HG02973 (cell line): Measurements from ENCODE around the gene ZBTB17.
"Not testable (repeated sequence)": the region's sequence is repeated elsewhere in the genome, so short reads cannot be mapped to it uniquely, and the experiment has no call there.

Source experiments
- ATAC-seq: cut with Tn5 transposase; IDR thresholded peaks from one replicate; pipeline ENCODE4 v1.9.1; 2021; ENCODE audit warnings: moderate library complexity; ENCODE audit not compliant: unreplicated experiment

The ZBTB17 gene

DNA sequence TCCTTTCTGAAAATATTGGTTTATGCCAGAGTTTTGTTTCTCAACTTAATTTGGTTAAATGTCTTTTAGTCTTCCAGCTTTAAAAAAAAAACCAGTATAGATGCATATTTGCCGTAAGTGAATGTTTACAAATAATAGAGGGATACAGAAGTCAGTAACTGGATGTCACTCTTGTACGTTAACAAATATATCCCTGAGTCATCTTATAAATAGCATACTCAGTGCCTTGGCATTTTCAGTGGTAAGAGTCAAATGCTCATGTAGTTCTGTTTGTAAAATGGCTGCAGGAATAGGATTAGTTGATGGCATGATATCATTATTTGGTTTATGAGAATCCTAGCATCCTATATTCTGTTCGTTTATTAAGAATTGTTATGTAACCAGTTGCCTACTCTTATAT, 73.0 kb downstream of the ZBTB17 start:
- no peak for ATAC-seq

- ATAC-seq, result no peak
These were observed 75.1 kb downstream of the ZBTB17 start for GRCh38 chr1:15900662-15901279.

- no peak for ATAC-seq
These were observed 76.6 kb downstream of the ZBTB17 start for GRCh38 chr1:15899266-15899665.

DNA sequence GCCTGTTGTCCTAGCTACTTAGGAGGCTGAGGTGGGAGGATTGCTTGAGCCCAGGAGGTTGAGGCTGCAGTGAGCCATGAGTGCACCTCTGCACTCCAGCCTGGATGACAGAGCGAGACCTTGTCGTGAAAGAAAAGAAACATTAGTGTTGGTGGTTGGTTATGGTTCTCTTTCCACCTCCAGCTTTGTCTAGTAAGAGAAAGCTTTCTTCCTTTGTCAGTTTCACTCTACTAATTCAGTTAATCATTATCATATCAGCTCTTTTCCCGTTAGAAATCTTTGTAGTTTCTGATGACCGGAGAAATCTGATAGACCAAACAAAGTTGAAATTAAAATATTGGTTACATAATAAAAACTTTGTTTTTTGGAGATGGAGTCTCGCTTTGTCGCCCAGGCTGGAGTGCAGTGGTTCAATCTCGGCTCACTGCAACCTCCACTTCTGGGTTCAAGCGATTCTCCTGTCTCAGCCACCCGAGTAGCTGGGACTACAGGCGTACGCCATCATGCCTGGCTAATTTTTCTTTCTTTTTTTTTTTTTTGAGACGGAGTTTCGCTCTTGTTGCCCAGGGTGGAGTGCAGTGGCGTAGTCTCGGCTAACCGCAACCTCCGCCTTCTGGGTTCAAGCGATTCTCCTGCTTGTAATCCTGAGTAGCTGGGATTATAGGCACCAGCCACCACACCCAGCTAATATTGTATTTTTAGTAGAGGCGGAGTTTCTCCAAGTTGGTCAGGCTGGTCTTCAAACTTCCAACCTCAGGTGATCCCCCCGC, 78.9 kb downstream of the ZBTB17 start:
- not testable (repeated sequence) for ATAC-seq

DNA sequence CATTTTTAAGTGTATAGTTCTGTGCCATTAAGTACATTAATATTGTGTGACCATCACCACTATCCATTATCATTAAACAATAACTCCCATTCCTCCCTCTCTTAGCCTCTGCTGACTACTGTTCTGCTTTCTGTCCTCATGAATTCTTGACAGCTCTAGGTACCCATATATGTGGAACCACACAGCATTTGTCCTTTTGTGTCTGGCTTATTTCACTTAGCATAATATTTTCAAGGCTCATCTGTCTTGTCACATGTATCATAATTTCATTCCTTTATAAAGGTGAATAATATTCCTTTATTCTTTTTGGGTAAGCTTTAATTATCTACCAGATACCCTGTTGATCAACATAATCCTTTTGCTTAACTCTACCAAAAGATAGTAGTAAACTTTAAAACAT, 80.7 kb downstream of the ZBTB17 start:
- ATAC-seq, result no peak

GRCh38 chr1:15892857-15893599, 82.9 kb downstream of the ZBTB17 start:
- ATAC-seq, result not testable (repeated sequence)
